NCI-H1694 (cell line): ENCODE results near the gene KCNAB2.
A peak's percentile ranks its signal among the peaks of the same experiment; 100 is the strongest.
"Not testable (repeated sequence)": the region's sequence is repeated elsewhere in the genome, so short reads cannot be mapped to it uniquely, and the experiment has no call there.

Experiments used
- DNase-seq: peaks from one replicate; lab custom pipeline; 2025; lab: John Stamatoyannopoulos, UW

KCNAB2 gene

DNA sequence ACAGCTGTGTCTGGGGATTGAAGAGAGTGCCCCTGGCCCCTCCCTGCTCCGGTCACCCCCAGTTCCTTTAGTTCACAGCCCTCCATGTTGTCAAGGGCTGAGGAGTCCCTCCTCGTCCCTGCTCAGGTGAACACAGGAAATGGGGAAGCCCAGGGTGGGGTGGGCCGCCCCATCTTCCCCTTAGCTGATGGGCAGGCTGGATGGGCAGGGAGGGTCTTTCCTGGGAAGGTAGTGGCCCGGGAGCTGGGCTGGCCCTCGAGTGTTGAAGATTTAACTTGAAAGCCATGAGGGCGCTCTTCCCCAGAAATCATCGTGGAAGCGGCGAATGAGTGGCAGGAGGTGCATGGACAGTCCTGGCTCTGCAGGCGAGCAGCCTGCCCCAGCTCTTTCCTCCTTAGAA lies 35.1 kb upstream of the KCNAB2 start:
- DNase-seq, result no peak

DNA sequence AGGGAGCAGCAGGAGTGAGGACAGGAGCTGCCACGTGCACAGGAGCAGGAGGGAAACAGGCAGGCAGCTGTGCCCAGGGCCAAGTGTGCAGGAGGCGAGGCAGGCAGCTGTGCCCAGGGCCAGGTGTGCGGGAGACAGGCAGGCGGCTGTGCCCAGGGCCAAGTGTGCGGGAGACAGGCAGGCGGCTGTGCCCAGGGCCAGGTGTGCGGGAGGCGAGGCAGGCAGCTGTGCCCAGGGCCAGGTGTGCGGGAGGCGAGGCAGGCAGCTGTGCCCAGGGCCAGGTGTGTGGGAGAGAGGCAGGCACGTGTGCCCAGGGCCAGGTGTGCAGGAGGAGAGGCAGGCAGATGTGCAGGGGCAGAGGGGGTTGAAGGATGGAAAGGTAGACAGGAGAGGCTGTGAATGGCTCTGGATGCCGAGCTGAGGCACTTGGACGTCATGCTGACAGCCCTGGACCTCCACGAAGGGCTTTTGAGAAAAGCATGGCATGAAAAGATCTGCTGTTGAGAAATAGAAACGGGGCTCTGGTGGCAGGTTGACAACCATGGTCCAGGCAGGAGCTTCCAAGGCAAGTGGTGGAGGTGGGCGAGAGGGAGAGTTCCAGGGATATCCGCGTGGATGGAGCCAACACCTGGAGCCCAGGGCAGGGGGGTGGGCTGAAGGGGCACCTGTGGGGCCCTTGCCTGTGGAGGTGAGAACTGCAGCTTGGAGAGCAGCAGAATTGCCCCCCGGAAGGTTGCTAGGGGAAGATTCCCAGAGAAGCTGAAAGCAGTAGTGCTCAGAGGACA lies 34.3 kb upstream of the KCNAB2 start:
- no peak for DNase-seq

DNA sequence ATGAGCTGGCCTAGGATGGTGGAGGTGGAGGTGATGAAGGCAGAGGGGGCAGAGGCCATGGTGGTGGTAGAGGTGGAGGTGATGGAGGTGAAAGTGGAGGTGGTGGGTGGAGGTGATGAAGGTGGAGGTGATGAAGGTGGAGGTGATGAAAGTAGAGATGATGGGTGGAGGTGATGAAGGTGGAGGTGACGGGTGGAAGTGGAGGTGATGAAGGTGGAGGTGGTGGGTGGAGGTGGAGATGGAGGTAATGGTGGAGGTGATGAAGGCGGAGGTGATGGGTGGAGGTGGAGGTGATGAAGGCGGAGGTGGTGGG lies 33.8 kb upstream of the KCNAB2 start:
- no peak for DNase-seq

DNA sequence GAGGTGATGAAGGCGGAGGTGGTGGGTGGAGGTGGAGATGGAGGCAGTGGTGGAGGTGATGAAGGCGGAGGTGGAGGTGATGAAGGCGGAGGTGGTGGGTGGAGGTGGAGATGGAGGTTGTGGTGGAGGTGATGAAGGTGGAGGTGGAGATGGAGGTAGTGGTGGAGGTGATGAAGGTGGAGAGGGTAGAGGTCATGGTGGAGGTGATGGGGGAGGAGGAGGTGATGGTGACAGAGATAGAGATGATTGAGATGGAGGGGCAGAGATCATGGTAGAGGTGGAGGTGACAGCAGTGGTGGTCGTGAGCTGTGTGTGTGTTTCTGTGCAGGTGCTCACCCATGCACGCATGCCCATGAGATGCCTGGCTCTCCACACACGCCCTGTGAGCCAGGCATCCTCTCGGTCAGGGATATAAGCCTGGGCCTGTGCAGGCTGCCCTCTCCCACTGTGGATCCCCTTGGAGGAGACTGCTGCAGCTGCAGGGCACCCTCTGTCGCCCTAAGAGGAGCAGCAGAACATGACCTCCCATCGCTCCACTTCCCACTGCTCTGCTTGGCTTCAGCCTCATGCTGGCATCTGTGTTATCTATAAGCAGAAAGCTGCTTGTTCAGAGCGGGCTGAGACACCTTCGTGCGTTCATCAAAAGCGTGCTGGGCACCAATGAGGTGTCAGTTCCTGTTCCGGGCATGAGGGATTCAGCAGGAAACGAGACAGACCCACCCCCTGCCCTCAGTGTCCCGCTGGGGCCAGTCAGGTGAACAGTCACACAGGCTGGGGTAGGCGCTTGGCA lies 33.0 kb upstream of the KCNAB2 start:
- DNase-seq, result no peak

DNA sequence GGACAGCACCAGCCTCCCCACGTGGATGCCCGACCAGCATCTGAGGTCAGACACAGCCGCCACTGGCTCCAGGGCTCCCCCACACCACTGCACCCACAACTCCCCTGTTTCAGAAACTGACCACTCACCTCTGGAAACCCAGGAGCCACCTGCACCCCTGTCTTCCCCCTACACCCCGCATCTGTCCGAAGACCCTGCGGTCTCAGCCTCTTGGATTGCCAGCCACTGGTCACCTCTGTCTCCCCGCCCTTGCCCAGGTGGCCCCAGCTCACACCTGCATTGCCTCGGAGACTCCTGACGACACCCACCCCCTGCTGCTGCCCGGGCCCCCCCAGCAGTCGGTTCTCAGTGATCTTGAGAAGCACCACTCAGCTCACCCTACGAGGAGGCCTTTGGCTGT lies 32.2 kb upstream of the KCNAB2 start:
- DNase-seq, result no peak

DNA sequence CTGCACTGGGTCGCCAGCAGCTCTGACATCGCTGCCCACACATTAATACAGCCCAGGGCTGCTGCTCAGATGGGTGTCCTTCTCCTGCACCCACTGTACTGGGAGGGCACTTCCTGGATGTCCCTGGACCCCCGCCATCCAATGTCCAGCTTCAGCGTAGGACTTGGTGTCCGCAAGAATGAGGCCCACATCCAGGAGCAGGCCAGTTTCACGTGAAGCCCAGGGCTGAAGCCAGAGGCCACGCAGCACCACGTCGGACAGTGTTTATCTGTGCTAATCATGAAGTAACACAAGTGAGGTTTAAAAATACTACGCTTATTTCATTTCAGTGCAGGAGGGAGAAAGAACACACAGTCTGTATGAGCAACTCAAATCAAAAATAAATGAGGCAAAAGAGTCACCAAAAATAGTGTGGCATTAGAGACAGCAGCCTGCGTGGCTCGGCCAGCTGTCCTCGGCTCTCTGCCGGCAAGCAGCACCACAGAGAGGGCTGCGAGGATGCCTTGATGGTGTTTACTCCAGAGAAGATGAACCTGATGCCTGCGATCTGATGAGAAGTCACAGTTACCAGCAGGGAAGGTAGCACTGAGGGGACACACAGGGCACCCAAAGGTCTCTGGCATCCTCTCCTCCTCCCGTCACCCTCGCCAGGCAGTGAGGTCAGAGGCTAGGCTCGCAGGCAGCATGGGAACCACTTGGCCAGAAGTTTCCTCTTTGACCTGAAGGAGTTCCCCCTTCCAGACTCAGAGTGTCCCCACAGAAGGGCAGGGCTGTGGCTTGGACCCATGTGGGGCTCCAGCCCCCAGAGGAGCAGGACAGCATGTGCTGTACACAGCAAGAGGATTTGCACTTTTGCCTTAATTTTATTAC lies 31.3 kb upstream of the KCNAB2 start:
- peak; percentile 33 for DNase-seq

DNA sequence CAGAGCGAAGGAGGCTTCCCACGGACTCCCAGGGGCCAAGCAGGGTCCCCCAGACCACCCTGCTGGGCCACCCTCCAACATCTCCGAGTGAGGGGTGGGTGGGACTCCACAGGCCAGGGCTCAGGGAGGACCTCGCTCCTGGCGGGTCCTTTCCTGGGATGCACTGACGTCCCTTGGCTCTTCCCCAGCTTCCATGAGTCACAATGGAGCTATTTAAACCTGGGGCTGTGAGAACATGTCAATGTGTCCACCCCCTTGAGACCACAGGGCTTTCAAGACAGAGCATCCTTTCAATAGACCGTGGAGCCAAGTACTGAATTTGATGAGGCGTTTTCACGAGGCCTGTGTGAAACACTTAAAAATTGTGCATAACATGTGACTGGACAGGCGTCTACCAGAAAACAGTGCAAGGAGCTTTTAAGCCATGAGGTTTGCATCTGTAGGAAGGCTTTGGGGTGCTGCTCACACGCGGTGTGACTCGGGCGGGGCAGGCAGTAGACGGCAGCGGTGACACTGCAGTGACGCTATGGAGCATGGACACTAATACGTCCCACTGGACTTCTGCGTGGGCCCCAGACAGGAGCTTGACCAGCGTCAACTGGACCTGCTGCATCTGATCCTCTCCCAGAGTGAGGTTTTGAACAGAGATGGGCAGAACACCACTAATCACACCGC lies 29.4 kb upstream of the KCNAB2 start:
- DNase-seq, result no peak

DNA sequence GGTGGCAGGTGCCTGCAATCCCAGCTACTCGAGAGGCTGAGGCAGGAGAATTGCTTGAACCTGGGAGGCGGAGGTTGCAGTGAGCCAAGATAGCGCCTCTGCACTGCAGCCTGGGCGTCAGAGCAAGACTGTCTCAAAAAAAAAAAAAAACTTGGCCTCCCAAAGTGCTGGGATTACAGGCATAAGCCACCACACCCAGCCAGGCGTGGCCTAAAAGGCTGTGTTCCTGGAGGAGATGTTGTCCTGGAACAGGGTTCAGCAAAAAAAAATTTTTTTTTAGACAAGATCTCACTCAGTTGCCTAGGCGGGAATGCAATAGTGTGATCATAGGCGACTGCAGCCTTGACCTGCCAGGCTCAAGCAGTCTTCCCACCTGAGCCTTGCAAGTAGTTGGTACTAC lies 28.0 kb upstream of the KCNAB2 start:
- DNase-seq, result not testable (repeated sequence)

DNA sequence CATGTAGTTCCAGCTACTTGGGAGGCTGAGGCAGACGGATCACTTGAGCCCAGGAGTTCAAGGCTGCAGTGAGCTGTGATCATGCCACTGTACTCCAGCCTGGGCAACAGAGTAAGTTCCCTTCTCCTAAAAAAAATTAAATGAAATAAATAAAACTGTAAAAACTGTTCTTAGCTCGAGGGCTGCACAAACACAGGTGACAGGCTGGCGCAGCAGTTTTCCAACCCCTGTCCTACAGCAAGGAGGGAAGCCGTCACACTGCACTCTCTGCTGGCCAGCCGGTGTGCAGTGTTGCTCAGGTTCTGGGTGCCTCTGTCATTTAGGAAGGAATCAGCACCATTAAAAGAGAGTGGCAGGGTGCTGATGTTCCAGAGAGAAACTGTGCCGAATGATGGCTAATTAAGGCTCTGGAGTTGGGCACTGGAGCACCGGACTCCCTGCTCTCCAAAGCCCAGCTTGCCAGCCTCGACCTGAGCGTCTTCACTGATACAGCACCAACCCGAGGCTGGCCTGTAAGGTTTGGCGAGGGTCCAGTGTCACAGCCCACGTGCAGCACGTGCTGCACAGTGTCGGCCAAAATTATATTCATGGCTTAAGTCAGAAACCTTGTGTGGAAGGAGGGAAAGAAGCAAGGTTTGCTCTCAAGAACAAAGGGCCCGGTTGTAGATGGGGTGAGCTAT lies 26.4 kb upstream of the KCNAB2 start:
- DNase-seq, result no peak

DNA sequence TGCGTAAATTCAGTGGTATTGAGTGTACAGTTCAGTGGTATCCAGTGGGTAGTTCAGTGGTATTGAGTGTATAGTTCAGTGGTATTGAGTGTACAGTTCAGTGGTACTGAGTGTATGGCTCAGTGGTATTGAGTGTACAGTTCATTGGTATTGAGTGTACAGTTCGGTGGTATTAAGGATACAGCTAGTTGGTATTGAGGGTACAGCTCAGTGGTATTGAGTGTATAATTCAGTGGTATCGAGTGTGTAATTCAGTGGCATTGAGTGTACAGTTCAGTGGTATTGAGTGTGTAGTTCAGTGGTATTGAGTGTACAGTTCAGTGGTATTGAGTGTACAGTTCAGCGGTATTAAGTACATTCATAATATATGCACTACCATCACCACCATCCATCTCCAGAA lies 23.5 kb upstream of the KCNAB2 start:
- DNase-seq, result no peak

DNA sequence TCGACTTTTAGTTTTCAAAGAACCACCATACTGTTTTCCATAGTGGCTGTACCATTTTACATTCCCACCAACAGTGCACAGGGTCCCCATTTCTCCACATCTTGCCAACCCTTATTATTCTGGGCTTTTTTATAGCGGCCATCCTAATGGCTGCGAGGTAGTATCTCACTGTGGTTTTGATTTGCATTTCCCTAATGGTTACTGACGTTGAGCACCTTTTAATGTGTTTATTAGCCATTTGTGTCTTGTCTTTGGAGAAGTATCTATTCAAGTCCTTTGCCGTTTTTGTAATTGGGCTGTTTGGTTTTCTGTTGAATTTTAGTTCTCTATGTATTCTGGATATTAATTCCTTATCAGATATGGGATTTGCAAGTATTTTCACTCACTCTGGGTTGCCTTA lies 22.3 kb upstream of the KCNAB2 start:
- DNase-seq, result no peak

DNA sequence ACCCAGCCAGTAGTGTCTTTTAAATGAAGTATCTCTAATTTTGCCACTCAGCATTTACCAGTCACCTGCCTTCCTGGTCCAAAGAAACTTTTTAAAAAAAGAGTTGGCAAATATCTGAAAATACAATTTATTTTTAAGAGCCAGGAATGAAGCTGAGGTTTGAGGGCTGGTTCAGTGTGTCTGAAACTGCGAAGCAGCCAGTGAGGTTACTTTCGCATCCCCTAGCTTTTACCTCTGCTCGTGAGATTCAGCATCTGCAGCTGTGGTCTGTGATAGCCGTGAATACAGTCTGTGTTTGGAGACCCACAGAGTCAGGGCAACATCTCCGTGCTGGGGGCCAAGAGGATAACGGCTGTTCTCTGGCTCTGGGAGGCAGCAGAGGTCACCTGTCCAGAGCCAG lies 21.3 kb upstream of the KCNAB2 start:
- no peak for DNase-seq

DNA sequence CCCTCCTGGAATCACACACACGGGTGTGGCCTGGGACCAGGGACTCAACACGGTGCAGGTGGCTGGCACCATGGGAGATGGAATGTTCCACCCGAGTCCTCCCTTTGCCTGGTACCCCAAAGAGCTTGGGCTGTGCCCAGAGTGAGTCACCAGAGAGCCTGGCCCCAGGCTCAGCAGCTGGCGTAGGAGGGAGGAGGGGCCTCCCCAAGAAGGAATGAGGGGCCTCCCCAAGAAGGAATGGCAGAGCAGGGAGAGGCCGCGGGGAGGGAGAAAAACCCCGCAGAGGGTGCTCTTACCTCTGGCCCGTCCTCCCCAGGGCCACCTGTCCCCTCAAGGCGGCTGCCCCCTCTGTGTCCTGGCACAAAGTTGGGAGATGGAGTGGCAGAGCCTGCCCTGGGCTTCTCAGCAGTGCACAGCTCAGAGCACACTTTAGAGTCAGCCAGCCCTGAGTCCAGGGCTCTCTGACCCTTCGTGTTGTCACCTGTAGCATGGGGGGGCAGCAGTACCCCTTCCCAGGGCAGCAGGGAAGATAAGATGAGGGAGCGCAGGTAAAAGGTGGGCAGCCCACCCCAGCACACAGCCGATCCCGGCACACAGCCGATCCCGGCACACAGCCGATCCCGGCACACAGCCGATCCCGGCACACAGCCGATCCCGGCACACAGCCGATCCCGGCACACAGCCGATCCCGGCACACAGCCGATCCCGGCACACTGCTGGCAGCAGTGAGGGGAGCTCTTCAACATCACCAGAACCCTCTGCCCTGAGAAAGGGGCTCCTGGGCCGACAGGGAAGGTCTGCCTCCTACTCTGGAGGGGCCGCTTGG lies 20.2 kb upstream of the KCNAB2 start:
- no peak for DNase-seq

DNA sequence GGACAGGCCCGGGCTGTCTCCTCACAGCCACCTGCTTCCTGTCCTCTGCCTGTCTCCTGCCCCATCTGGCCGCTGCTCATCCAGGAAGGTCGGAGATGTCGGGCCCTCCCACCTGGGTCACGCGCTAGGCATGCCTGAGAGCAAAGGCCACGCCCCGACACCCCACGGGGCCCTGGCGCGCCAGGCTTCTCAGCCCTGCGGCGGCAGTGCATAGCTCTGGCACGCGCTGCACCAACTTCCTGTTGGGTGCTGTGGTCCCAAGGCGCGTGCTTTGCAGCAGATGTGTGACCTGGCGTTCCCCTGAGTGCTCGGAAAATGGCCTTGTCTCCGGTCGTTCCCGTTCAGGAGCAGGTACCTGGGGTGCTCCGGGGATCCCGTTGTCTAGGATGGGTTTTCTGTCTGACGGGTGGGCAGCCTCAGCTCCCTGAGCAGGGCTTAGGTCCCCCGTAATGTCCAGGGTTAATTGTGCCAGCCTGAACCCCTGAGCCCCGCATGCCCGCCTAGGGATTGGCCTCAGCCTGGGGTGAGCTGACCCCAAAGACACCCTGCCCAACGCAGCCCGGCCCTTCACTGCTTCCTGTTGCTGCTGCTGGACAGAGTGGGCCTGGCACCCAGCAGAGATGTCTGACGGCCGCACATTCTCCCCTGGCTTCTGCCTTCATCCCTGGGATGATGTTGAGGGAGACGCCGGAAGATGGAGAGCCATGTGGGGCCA lies 19.4 kb upstream of the KCNAB2 start:
- peak; percentile 74 for DNase-seq

DNA sequence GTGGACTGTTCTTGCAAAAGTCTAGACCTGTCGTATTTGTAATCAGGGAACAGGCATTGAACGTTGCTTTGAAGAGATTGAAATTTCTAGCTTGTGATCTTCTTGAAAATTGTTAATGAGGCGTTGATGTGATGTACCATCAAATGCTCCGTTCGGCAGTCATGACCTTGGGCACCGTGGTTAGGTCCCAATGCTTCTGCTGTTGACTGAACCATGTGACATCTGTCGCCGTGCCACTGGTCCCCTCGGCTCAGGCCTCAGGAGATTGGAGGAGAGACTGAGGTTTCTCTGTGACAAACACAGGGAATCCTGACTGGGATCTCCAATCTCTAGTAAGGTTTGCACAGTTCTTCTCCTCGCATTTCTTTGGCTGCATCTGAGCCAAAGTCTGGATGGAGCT lies 18.1 kb upstream of the KCNAB2 start:
- no peak for DNase-seq

DNA sequence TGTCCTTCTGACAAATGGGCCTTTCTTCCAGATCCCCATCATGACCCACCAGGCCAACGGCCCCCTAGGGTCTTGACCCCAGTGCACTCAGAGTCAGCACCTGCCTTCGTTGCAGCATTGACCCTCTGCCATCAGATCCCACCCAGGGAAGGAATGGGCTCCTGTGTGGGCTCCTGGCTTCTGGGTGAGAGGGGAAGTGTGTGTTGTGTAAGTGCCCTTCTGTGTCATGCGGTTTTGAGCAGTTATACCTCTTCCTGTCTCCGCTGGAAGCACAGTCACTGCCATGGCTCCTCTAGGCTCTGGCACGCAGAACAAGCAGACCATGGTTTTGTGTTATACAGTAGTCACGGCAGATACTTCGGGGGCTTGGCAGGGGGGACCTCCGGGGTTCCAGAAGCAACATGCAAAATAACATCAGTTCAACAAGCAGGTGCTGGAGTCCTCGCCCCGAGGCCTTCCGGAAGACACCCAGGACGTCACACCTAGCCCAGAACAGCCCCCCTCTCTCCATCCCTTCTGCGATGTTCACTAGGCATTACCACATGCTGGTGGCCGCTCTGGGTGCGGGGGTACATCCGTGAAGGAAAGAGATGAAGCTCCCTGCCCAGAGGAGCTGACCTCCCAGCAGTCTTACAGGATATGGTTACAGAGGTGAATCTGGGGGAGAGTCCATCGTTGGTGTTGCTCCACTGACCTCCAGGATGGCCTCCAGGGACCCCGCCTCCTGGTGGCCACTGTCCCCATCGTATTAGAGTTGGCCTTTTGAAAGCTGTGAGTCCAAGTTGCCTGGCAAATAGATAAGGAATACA lies 17.4 kb upstream of the KCNAB2 start:
- DNase-seq, result no peak

DNA sequence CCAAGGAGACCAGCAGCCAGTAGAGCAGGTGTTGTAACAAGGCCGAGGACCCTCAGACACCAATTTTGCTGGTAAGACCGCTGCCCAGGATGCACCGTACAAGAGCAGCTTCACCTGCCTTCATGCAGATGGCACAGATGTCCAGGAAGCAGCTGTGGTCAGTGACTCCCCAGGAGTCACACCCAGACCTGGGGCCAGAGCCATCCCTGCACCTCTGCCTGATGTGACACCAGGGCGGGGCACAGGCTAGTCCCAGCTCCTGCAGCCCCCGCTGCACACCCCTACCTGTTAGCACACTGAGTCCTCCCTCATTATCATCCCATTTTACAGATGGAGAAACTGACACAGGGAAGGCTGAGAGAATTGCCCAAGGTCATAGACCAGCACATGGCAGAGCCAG lies 16.3 kb upstream of the KCNAB2 start:
- no peak for DNase-seq

DNA sequence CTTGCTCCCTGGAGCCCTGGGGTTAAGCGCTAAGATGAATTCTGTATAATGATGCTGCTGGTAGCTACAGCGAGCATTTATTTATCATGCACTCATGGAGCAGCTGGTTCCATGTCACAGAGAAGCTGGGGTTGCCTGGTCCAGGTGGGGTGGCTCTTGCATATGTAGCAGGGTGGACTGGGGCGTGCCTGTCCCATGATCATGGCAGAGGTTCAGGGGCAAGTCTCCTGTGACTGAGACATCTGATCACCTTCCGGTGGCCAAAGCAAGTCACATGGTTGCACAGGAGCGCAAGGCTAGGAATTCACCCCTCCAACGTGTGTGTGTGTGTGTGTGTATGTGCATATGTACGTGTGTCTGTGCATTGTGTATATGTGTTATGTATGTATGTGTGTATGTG lies 15.6 kb upstream of the KCNAB2 start:
- DNase-seq, result no peak

DNA sequence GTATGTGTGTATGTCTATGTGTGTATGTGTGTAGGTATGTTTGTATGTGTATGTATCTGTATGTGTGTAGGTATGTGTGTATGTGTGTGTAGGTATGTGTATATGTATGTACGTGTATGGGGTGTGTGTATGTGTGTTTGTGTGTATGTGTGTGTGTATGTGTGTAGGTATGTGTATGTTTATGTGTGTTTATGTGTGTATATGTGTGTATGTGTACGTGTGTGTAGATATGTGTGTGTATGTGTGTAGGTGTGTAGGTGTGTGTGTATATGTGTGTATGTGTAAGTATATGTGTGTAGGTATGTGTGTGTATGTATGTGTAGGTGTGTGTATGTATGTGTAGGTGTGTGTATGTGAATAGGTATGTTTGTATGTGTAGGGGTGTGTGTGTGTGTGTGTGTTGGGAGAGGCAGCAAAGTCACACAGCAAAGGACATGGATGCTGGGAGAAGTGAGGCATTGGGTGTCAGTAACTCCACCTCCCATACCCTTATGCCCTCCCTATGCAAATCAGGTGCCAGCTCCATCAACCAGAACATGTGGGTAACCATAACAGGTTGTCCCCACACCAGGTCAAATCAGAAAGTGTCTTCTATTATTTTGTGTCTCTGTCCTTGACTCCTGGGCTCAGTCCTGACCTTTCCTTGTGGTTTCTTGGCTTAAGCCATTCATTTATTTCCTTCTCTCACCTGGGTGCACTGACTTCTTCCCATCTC lies 15.0 kb upstream of the KCNAB2 start:
- no peak for DNase-seq
